GM19025 (cell line): ENCODE results near the gene RETN.

Experiments
- ATAC-seq: cut with Tn5 transposase; IDR thresholded peaks from one replicate; pipeline ENCODE4 v1.9.1; 2021; ENCODE audit warnings: mild to moderate bottlenecking, low read depth, moderate library complexity; ENCODE audit not compliant: unreplicated experiment

The RETN gene

DNA sequence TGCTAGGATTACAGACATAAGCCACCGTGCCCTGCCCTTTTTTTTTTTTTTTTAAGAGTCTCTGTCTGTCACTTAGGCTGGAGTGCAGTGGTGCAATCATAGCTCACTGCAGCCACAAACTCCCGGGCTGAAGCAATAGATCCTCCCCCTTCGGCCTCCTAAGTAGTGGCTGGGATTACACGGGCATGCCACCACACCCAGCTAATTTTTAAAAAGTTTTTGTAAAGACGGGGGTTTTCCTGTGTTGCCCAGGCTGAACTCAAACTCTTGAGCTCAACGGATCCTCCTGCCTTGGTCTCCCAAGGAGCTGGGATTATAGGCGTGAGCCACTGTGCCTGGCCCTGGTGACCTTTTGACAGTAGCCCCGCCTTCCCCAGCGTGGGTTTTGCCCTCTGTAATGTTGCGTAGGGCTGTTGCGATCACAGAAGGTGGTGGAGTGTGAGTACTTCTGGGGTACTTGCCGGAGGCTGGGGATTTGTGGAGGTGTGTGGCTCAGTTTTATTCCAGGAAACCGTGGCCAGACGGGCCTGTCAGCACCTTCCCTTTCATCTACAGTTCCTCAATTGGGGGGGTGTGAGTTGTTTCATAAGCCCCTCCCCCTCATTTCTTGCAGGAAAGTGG lies 11.6 kb upstream of the RETN start:
- no peak for ATAC-seq

DNA sequence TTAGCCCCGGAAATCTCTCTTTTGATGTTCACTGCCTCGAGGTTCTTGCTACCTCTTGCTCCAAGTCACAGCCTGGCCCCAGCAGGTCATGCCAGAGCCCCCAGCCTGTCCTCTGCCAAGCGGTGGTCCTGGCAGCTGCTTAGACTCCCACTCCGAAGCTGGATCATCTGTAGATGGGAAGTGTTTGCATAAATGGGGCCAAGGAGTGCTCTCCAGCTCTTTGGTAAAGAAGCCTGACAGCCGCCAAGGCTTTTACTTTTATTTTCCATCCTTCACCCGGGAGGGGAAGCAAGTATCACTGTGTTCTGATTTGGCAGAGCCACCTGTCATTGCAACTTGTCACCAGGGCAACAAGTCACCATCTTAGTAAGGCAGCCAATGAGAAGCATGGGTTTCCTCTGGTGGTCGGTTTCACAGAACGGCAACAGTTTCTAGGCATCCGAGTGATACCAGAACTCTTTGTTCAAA lies 10.6 kb upstream of the RETN start:
- peak; percentile 64 for ATAC-seq

DNA sequence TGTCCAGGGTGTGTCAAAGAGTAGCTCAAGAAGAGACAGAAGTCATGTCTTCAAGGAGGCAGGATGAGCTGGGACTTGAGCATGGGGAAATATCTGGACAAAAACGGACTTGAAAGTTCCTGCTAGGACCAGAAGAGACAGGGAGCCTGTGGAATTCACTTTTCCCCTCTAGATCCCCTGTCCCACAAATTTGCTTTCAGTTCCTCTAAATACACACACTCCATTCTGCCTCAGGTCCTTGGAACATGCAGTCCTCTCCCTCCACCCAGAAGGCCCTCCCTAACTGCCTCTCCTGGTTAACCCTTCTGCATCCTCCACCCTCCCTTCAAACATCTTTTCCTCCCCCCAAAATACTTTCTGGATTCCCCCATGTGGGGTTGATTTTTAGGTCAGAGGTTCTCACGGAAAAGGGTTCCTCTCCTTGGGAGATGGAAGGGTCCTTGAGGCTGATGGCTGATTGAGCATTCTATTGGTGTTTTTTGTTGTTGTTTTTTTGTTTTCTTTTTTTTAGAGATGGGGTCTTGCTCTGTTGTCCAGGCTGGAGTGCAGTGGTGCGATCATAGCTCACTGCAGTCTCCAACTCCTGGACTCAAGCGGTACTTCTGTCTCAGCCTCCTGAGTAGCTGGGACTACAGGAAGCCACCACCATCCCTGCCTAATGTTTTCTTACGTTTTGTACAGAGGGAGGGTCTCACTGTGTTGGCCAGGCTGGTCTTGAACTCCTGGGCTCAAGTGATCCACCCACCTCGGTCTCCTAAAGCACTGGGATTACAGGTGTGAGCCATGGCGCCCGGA lies 6.9 kb upstream of the RETN start:
- no peak for ATAC-seq

DNA sequence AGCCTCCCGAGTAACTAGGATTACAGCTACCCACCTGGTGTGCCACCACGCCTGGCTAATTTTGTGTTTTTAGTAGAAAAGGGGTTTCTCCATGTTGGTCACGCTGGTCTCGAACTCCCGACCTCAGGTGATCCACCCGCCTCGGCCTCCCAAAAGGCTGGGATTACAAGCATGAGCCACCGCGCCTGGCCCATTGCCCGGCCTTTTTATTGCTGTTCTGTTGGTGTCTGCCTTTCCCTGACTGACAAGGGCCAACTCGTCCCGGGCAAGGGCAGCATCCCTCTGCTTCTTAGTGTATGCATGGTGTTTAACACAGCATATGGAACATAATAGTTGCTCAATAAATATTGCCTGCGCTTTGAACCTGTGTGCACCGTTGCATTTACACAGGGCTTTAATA lies 6.2 kb upstream of the RETN start:
- no peak for ATAC-seq

DNA sequence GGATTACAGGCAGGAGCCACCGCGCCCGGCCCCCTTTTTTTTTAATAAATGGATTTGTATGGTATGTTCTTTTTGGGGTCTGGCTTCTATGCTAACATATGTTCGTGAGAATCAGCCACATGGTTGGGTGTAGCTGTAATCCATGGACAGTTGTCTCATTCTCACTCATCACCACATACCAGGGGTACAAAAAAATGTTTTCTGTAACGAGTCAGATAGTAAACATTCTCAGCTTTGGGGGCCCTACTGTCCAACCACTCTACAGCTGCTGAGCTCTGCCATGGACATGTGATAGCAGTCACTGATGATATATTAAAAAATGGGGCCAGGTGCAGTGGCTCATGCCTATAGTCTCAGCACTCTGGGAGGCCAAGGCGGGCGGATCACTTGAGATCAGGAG lies 5.1 kb upstream of the RETN start:
- ATAC-seq: no peak

DNA sequence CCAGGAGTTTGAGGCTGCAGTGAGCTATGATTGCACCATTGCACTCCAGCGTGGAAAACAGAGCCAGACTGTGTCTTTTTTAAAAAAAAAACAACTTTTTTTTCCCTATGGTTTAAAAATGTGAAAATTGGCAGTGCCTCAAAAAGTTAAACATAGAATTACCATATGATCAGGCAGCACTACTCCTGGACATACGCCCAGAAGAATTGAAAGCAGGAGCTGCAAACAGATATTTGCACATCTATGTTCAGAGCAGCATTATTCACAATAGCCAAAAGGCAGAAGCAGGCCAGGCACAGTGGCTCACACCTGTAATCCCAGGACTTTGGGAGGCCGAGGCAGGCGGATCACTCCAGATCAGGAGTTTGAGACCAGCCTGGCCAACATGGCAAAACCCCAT lies 3.8 kb upstream of the RETN start:
- no peak for ATAC-seq

DNA sequence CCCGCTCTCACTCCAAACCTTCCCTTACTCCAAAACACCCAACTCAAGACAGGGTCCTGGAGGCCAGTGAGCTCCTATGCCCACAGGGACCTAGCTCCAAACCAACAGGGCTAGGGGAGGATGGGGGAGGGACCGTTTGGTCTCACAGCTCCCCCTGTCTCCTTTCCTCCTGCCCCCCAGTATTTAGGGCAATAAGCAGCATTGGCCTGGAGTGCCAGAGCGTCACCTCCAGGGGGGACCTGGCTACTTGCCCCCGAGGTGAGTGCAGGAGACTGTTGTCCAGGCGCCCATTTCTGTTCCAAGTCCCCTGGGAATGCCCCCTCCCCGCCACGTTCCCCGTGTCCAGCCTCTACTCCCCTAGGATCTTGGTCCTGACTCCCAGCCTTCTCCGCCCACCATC lies 792 bp downstream of the RETN start:
- ATAC-seq: no peak

DNA sequence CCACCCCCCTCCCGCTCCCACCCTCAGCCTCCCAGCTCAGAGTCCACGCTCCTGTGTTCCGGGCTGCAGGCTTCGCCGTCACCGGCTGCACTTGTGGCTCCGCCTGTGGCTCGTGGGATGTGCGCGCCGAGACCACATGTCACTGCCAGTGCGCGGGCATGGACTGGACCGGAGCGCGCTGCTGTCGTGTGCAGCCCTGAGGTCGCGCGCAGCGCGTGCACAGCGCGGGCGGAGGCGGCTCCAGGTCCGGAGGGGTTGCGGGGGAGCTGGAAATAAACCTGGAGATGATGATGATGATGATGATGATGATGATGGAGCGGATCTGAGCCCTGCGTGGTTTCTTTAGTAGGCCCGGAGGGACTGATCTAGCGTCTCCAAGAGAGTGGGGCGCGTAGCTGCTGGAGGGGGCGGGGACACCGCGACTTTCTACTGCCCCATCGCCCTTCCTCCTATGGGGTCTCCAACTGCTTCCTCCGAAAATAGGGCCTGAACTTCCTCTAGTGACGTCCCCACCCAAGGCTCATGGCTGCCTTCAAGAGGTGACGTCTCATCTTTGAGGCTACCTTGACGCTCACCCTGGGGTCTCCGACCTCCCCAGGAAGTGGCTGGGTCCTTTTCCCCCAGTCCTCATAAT lies 1.4 kb downstream of the RETN start:
- ATAC-seq: no peak

DNA sequence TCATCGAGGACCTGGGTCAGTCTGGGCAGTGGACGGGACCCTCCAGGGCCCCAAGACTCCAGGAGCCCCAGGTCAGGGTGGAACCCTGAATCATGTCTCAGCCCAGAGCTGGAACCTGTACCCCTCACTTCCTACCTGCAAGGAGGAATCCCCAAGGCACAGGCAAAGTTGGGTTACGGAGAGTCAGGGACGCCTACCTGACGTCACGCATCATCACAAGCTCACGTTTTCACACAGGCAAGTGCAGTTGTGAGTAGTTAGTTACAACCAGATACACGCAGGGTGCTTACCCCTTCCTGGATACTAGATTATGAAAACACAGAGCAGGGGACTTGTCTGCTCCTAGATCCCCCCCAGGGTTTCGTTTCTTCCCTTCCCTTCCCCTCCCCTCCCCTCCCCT lies 1.9 kb downstream of the RETN start:
- ATAC-seq: no peak

DNA sequence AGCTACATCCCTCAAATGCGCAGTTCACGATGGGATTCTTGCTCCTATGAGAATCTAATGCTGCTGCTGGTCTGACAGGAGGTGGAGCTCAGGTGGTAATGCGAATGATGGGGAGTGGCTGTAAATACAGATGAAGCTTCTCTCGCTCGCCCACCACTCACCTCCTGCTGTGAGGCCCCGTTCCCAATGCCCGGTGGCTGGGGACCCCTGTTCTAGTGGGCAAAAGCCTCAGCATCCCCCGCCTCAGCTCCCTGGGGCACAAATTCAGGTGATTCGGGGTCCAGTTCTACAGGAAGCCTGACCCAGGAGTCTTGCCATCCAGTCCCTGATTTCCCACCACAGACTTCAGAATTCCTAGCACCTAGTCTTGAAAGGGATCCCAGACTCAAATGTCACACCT lies 3.7 kb downstream of the RETN start:
- no peak for ATAC-seq

DNA sequence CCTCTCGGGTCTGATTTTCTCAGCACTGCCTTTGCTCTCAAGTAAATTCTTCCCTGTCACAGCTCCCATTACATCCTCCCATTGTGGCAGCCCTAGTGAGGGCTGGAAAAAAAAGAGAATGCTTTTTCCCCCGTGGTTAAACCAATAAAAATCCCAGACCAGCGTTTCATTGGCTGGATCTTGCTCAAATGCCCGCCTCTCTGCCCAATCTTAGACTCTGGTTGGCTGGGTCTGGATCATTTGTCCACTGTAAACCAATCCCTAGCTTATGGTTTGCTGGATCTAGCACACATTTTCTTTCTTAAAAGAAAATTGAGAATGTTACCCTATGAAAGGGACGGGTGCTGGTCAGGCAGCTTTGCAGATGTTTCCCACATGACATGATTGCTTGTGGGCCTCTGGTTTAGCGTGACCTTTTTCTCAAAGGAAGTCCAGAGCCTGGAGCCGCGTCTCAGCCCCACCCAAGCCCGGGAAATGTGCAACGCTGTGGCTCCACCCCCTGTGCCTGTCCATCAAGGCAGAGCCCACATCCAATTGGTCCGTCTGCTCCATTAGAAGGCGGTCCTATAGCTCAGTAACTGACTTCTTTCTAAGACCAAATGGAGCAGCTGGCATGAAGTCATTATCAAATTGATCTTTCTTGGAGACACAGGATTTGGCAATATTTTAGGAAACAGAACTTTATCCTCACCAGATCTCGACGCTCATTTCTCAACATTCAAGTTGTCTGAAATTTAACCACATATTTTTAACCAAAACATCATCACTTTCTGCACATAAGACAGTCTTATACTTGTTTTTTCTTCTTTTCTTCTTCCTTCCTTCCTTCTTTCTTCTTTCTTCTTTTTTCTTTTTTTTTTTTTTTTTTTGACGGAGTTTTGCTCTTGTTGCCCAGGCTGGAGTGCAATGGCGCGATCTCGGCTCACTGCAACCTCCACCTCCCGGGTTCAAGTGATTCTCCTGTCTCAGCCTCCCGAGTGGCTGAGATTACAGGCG lies 5.5 kb downstream of the RETN start:
- no peak for ATAC-seq

DNA sequence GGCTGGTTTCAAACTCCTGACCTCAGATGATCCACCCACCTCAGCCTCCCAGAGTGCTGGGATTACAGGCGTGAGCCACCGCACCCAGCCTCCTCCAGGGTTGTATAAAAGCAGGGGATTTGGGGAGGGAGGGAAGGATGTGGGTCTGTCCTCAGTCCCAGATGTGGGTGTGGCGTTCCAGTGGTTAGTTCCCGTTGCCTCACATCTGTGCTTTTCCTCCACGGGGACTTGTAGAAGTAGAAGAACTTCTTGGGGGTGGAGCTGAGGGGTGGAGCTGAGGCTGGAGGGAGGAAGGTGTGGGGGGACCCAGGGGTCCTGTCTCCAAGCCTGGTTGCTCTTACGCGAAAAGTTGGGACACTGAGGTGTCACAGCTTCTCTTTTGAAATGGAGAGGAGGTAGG lies 7.5 kb downstream of the RETN start:
- no peak for ATAC-seq

DNA sequence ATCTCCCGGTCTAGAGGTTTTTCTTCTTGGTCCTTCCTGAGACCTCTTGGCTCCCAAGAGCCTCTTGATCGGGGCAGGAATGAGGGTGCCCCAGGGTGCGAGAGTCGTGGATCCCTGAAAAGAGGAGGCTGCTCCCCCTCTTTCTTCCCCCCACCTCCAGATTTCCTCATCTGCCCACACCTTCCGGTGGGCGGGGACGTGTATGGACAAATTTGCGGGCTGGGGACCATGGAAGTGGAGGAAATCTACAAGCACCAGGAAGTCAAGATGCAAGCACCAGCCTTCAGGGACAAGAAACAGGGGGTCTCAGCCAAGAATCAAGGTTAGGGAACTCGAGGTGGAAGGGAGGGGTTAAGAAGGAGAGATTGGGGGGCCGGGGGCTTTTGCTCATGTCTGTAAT lies 8.0 kb downstream of the RETN start, which contains the start of gene MCEMP1:
TSS of gene MCEMP1 (plus strand) at position 237 of the 400 bp plus-strand sequence. CDS start at position 268, 31 bp downstream.
- no peak for ATAC-seq

DNA sequence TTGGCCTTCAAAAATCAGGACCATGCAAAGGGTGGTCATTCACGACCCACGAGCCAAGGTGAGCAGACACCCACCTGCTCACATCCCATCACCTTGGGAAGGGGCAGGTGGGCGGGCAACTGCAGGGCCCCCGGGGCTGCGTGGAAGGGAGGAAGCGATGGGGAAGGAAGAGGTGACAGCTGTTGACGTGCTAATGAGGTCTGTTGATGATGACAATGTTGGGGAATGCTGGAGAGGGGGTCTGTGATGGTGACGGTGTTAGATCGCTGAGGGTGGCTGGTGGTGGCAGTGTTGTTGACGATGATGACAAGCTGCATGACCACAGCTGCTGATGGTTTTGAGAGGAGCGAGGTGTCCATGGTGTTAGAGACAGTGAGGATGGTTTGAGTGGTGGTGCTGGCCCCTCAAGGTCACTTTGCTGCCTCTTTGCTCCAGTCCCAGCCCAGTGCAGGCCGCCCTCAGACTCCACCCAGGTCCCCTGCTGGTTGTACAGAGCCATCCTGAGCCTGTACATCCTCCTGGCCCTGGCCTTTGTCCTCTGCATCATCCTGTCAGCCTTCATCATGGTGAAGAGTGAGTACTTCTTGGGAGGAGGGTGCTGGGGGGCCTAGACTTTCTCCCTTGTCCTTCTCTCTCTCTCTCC lies 8.9 kb downstream of the RETN start:
- ATAC-seq: no peak

DNA sequence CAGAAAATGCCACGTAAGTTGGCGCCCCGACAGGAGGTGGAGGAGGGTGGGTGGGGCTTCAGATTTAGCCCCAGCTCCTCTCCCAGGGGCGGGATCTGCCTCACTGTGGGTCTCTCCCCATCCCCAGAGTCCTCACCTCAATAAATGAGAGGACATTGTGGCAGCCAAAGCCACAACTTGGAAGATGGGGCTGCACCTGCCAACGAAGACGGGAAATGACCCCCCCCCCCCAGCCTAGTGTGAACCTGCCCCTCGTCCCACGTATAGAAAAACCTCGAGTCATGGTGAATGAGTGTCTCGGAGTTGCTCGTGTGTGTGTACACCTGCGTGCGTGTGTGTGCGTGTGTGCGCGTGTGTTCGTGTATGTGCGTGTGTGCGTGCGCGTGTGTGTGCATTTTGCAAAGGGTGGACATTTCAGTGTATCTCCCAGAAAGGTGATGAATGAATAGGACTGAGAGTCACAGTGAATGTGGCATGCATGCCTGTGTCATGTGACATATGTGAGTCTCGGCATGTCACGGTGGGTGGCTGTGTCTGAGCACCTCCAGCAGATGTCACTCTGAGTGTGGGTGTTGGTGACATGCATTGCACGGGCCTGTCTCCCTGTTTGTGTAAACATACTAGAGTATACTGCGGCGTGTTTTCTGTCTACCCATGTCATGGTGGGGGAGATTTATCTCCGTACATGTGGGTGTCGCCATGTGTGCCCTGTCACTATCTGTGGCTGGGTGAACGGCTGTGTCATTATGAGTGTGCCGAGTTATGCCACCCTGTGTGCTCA lies 10.3 kb downstream of the RETN start:
- no peak for ATAC-seq

DNA sequence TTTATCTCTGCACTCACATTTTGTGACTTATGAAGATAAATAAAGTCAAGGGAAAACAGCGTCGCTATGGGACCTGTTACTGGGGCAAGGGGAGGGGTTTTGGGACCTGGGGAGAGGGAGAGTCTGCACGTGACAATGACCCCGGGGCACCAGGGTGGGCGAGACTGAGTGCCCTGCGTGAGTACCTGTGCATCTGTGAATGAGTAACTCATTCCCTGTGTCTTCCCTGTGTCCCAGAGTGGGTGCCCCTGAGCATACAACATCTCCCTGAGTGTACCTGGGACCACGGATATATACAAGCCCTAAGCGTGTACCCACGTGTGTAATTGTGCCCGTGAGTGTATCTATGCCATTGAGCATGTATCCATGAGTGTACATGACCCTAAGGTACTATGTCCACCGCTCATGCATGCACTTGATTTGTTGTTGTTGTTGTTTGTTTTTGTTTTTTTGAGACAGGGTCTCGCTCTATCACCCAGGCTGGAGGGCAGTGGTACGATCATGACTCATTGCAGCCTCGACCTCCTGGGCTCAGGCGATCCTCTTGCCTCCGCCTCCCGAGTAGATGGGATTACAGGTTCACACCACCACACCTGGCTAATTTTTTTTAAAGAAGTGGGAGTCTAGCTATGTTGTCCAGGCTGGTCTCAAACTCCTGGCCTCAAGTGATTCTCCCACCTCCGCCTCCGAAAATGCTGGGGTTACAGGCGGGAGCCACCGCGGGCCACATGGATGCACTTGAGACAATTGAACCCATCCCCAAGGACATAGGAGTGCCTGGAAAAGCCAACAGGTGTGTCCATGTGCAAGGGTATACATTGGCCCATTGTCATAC lies 11.1 kb downstream of the RETN start:
- no peak for ATAC-seq

DNA sequence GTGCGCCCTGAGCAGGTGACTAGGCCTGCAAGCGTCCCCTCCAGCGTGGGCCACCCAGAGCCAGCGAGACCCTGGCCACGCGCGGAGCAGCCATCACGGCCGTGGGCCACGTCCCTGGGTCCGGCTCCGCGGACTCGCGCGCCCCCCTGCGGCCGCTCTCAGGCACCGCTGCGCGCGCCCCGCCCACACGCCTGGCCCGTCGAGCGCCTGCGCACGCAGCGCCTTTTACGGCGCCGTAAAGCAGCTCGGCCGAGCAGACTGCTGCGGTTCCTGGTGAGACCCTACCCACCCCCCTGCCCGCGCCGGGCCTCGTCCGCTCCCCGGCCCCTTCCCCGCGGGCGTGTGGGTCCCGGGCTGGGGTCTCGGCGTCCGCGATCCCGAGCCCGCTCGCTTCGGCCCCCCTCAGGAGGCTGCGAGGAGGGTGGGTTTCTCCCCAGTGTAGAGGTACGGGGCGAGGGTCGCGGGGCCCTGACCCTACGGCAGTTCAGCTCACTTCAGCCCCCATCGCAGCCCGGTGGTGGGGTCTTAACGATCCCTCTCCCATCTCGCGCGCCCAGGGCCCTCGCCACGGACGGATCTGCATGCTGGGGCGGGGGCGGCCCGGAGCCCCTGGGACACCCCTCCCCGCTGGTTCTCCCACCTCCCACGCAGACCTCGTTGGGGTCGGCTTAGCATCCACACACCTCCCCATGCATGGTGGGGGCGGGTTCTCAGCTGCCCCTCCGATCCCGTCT lies 11.9 kb downstream of the RETN start, which contains the start of gene TRAPPC5:
TSS of gene TRAPPC5 (plus strand) at position 228 of the 734 bp plus-strand sequence. CDS start 1,421 bp downstream, outside the sequence.
- ATAC-seq: peak; percentile 55
